Prostate gland (tissue), 2 donors: ENCODE measurements around the gene TNRC18.

ENCODE experiments used
- POLR2A ChIP-seq: fragments of 450-650 bp; IDR thresholded peaks from one replicate; pipeline ENCODE4 v1.6.1; 2016; ENCODE audit warnings: antibody characterized with exemption, mild to moderate bottlenecking
- POLR2AphosphoS5 ChIP-seq: sonication (generic); formaldehyde crosslinking; IDR thresholded peaks from one replicate; pipeline ENCODE4 v1.6.1; 2017; ENCODE audit warnings: antibody characterized with exemption
- TF ChIP-seq, protein P1 (sequence below), 4 experiments: fragments of 200-600 bp in 2 of 4; fragments of 450-650 bp in 2 of 4; sonication (generic) in 2 of 4; IDR thresholded peaks; 1 replicate in 3 of 4; 2 replicates in 1 of 4; pipeline ENCODE4 v1.5.1; 2016 to 2019; ENCODE audit warnings: antibody characterized with exemption in 4 of 4, mild to moderate bottlenecking in 2 of 4, moderate library complexity in 2 of 4

DNA sequence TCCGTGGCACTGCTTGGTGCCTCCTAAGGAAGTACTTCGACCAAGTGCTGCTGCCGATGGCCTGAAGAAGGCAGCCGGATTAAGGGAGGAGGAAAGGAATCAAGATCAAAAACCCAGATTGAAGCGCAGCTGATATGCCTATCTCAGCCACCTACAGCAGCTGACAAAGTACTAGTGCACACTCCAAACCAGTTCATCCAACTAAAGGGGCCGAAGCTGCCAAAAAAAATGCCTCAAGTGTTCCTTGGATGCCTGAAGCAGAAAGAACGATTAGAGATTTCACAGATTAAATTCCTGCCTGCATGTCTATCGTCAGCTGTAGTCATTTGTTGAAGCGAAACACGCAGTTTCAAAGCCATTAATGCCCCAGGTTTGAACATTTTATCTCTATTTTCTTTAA lies 65.7 kb downstream of the TNRC18 start:
- TF ChIP-seq, protein P1, sequence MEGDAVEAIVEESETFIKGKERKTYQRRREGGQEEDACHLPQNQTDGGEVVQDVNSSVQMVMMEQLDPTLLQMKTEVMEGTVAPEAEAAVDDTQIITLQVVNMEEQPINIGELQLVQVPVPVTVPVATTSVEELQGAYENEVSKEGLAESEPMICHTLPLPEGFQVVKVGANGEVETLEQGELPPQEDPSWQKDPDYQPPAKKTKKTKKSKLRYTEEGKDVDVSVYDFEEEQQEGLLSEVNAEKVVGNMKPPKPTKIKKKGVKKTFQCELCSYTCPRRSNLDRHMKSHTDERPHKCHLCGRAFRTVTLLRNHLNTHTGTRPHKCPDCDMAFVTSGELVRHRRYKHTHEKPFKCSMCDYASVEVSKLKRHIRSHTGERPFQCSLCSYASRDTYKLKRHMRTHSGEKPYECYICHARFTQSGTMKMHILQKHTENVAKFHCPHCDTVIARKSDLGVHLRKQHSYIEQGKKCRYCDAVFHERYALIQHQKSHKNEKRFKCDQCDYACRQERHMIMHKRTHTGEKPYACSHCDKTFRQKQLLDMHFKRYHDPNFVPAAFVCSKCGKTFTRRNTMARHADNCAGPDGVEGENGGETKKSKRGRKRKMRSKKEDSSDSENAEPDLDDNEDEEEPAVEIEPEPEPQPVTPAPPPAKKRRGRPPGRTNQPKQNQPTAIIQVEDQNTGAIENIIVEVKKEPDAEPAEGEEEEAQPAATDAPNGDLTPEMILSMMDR (IDR thresholded peaks at IDR 0.05) = no peak
- TF ChIP-seq POLR2AphosphoS5 (peak; percentile 74), POLR2A (no peak)
